Spinal cord (tissue), 10 donors: ENCODE measurements around the gene FBXW12. TPM values are rescaled to one million over a fixed set of nuclear protein-coding genes. Genes with fewer than 3 reads are reported as not detected.

Experiments used
- DNase-seq, 6 donors: peaks; one replicate each; pipeline versions ENCODE4 v3.0.0 to v3.0.0-alpha.2; 2013 to 2015; ENCODE audit warnings: low spot score in 6 of 6, low read depth in 4 of 6
- H3K27ac ChIP-seq: one replicate; pipeline ENCODE4 v1.5.1; 2013; ENCODE audit warnings: low read depth, low read length, control low read depth
- H3K27me3 ChIP-seq: one replicate; pipeline ENCODE4 v1.6.1; 2013; ENCODE audit warnings: low read length; ENCODE audit not compliant: control insufficient read depth, insufficient read depth
- H3K36me3 ChIP-seq: one replicate; pipeline ENCODE4 v1.6.1; 2013; ENCODE audit warnings: low read length; ENCODE audit not compliant: control insufficient read depth, insufficient read depth
- H3K4me1 ChIP-seq: one replicate; pipeline ENCODE4 v1.6.1; 2013; ENCODE audit warnings: low read length; ENCODE audit not compliant: control insufficient read depth, insufficient read depth
- H3K4me3 ChIP-seq: one replicate; pipeline ENCODE4 v1.5.1; 2013; ENCODE audit warnings: low read depth, low read length, control low read depth
- H3K9me3 ChIP-seq: one replicate; pipeline ENCODE4 v1.6.1; 2013; ENCODE audit warnings: low read length; ENCODE audit not compliant: control insufficient read depth, insufficient read depth
- WGBS: methylation state at CpG from one replicate; pipeline ENCODE4 v1.1.5; 2013; ENCODE audit warnings: missing lambda C conversion rate; ENCODE audit not compliant: insufficient coverage; 5-methylcytosine and 5-hydroxymethylcytosine counted together
- polyA plus RNA-seq, 2 donors: library from polyadenylated mRNA; unstranded; fragments of 120-200 nt; gene quantifications; one replicate each; pipeline ENCODE4 v1.2.1, GENCODE V29; 2013; ENCODE audit not compliant: insufficient read length in 2 of 2
- small RNA-seq: library from RNA; depleted of rRNA; stranded (forward); fragments of <200 nt; gene quantifications from one replicate; pipeline ENCODE3, GENCODE V24; 2014; ENCODE audit warnings: low replicate concordance
- total RNA-seq, 2 donors: library from RNA; depleted of rRNA in 1 of 2; stranded (reverse); fragments of 120-200 nt in 1 of 2; fragments of >200 nt in 1 of 2; gene quantifications; one replicate each; pipeline versions ENCODE4 v1.2.3 to v1.2.4, GENCODE V29; 2013 to 2014
- donor health status: healthy.

The FBXW12 gene
- total and polyA plus RNA-seq, 4 donors = 0.54 to 1.5 (median 0.80) TPM

- Histone ChIP-seq H3K27ac (peak within 1 kb of the TSS; percentile 90), H3K9me3 (no peaks in the 10 kb centered on the region), H3K4me3 (peak within 1 kb of the TSS; percentile 97), H3K27me3 (no peaks in the 10 kb centered on the region), H3K36me3 (peaks cover 28% of the 10 kb centered on the region), H3K4me1 (peaks cover 24% of the 10 kb centered on the region)
- DNase-seq = peak; percentile 86 to 99 (median 94)
- WGBS = under 1% methylated on average over 54 of the region's 54 CpGs
Observed at GRCh38 chr3:48439820-48440589, 68.0 kb downstream of the FBXW12 start, which contains the start of the genes CCDC51 and TMA7. TSS of gene CCDC51 (minus strand) at chr3:48440119. CDS start at chr3:48435128, 4,991 bp downstream. TSS of gene TMA7 (plus strand) at chr3:48440257. CDS start at chr3:48440297, 40 bp downstream.

GRCh38 chr3:48440590-48440958 lies 68.6 kb downstream of the FBXW12 start:
- 0% methylated on average over 17 of the region's 21 CpGs for WGBS
- peak overlapping the region; percentile 90 for H3K27ac ChIP-seq

GRCh38 chr3:48441940-48442339 lies 69.9 kb downstream of the FBXW12 start:
- WGBS = 93% methylated on average over 4 of the region's 6 CpGs
- H3K36me3 ChIP-seq = peaks cover 28% of the 10 kb centered on the region
- H3K4me1 ChIP-seq = peaks cover 29% of the 10 kb centered on the region
- H3K27ac ChIP-seq = no peak overlapping the region
- no peaks in the 10 kb centered on the region for H3K9me3 ChIP-seq
- H3K27me3 ChIP-seq = no peaks in the 10 kb centered on the region
- no peak for DNase-seq
- no peak overlapping the region for H3K4me3 ChIP-seq

More at GRCh38 chr3:48440590-48440958, 68.6 kb downstream of the FBXW12 start:
- Histone ChIP-seq H3K4me1 (peaks cover 24% of the 10 kb centered on the region), H3K27me3 (no peaks in the 10 kb centered on the region), H3K4me3 (peak overlapping the region; percentile 97), H3K36me3 (peaks cover 28% of the 10 kb centered on the region), H3K9me3 (no peaks in the 10 kb centered on the region)
- DNase-seq = peak in 1 of 6 donors; percentile 17

Small RNA genes lying within 50 kb of the gene (small RNA-seq; reads per million reads assigned to genes)
- not detected for gene RN7SL321P

Other genes starting within 250 kb of the FBXW12 start
- 1 to 10 TPM; 7.4 TPM for gene CDC25A, start 183.8 kb upstream of the FBXW12 start, total RNA-seq
- 1 to 10 TPM; 8.0 to 9.7 TPM for gene CDC25A, start 183.8 kb upstream of the FBXW12 start, polyA plus RNA-seq
- gene CAMP, start 148.7 kb upstream of the FBXW12 start, total RNA-seq = 10 to 100 TPM in 1 of 2 donors, under 1 TPM in 1; 0.55 to 17.2 TPM
- not detected for gene CAMP, start 148.7 kb upstream of the FBXW12 start, polyA plus RNA-seq
- 10 to 100 TPM; 11.6 to 12.6 TPM for gene ZNF589, start 131.1 kb upstream of the FBXW12 start, total RNA-seq
- 10 to 100 TPM; 17.7 to 20.0 TPM for gene ZNF589, start 131.1 kb upstream of the FBXW12 start, polyA plus RNA-seq
- 10 to 100 TPM; 18.3 to 30.0 TPM for gene NME6, start 70.9 kb upstream of the FBXW12 start, total RNA-seq
- gene NME6, start 70.9 kb upstream of the FBXW12 start, polyA plus RNA-seq = 10 to 100 TPM; 20.6 to 27.6 TPM
- 1 to 10 TPM in 1 of 2 donors, not detected in 1; 1.0 TPM for gene SPINK8, start 38.6 kb upstream of the FBXW12 start, total RNA-seq
- 1 to 10 TPM; 1.5 to 1.6 TPM for gene SPINK8, start 38.6 kb upstream of the FBXW12 start, polyA plus RNA-seq
- gene PLXNB1, start 57.9 kb downstream of the FBXW12 start, total RNA-seq = 10 to 100 TPM; 37.6 to 70.9 TPM
- 100 to 1,000 TPM; 123 to 133 TPM for gene PLXNB1, start 57.9 kb downstream of the FBXW12 start, polyA plus RNA-seq
- 10 to 100 TPM; 10.9 to 24.6 TPM for gene CCDC51, start 67.9 kb downstream of the FBXW12 start, total RNA-seq
- gene CCDC51, start 67.9 kb downstream of the FBXW12 start, polyA plus RNA-seq = 10 to 100 TPM; 18.4 to 19.5 TPM
- gene TMA7, start 68.0 kb downstream of the FBXW12 start, total RNA-seq = 100 to 1,000 TPM; 120 to 435 TPM
- 100 to 1,000 TPM; 326 to 336 TPM for gene TMA7, start 68.0 kb downstream of the FBXW12 start, polyA plus RNA-seq
- gene ATRIP, start 74.5 kb downstream of the FBXW12 start, total RNA-seq = 1 to 10 TPM; 5.5 to 7.9 TPM
- gene ATRIP, start 74.5 kb downstream of the FBXW12 start, polyA plus RNA-seq = 10 to 100 TPM; 11.2 to 12.8 TPM
- 100 to 1,000 TPM in 1 of 2 donors, 10 to 100 TPM in 1; 40.9 to 119 TPM for gene SHISA5, start 132.0 kb downstream of the FBXW12 start, total RNA-seq
- gene SHISA5, start 132.0 kb downstream of the FBXW12 start, polyA plus RNA-seq = 100 to 1,000 TPM; 120 to 123 TPM
- 10 to 100 TPM; 13.2 to 15.3 TPM for gene PFKFB4, start 184.6 kb downstream of the FBXW12 start, total RNA-seq
- 10 to 100 TPM; 14.1 to 18.3 TPM for gene PFKFB4, start 184.6 kb downstream of the FBXW12 start, polyA plus RNA-seq
- gene UCN2, start 191.6 kb downstream of the FBXW12 start, total RNA-seq = under 1 TPM in 1 of 2 donors, not detected in 1; 0.77 TPM
- gene UCN2, start 191.6 kb downstream of the FBXW12 start, polyA plus RNA-seq = under 1 TPM; 0.29 to 0.32 TPM
- gene COL7A1, start 223.1 kb downstream of the FBXW12 start, total RNA-seq = 10 to 100 TPM in 1 of 2 donors, 1 to 10 TPM in 1; 8.4 to 28.6 TPM
- gene COL7A1, start 223.1 kb downstream of the FBXW12 start, polyA plus RNA-seq = 10 to 100 TPM; 21.4 to 30.9 TPM
- gene UQCRC1, start 237.4 kb downstream of the FBXW12 start, total RNA-seq = 100 to 1,000 TPM; 147 to 186 TPM
- 100 to 1,000 TPM; 268 to 286 TPM for gene UQCRC1, start 237.4 kb downstream of the FBXW12 start, polyA plus RNA-seq
- under 1 TPM in 1 of 2 donors, not detected in 1; 0.22 TPM for gene TMEM89, start 249.6 kb downstream of the FBXW12 start, total RNA-seq
- under 1 TPM in 1 of 2 donors, not detected in 1; 0.24 TPM for gene TMEM89, start 249.6 kb downstream of the FBXW12 start, polyA plus RNA-seq